MM.1S (cell line): ENCODE measurements around the gene MRPL54.

Experiments
- EZH2 ChIP-seq: fragments of 300-600 bp; sonication (generic); optimal IDR thresholded peaks from 2 replicates; pipeline ENCODE3; 2017; ENCODE audit warnings: low read depth, mild to moderate bottlenecking, antibody characterized with exemption, low read length, mixed read lengths
- EZH2phosphoT487 ChIP-seq: fragments of 300-600 bp; sonication (generic); IDR thresholded peaks from 2 replicates; pipeline ENCODE4 v1.6.1; 2018; ENCODE audit warnings: antibody characterized with exemption, low read length
- TF ChIP-seq, protein P1 (sequence below): fragments of 300-600 bp; sonication (generic); IDR thresholded peaks from 2 replicates; pipeline ENCODE4 v1.5.1; 2016; ENCODE audit warnings: antibody characterized with exemption, low read length, mixed read lengths

DNA sequence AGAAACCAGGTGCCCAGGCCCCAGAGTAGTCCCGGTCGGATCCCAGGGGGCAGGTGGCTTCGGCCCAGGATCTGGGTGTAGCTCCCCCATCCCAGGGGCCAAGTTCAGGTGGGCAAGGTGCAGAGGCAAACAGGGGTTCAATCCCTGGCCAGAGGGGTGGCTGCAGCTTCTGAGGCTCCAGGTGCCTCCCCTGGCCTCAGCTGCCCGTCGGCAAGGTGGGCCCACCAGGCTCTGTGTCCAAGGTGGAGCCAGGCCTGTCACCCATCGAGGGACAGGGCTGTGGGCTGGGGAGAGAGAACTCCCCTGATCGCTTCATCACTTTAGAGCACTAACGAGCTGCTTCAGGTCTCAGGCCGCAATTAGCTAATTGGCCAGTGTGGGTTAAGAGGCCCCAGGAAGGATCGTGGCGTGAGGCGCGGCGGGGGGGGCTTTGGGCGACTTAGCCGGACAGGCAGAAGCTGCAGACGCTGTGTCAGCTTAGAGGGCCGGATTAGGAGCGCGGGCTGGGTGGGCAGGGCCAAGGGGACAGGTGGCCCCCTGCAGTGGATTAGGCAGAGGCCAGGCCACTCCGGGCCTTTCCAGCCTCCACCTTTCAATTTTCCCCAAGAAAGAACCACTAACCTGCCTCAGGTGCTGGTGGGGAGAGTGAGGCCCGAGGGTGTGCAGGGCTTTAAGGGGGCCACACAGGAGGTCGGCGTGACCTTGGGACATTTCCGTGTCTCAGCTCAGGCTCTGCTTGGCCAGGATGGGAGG is 12.3 kb downstream of the MRPL54 start:
- TF ChIP-seq, protein P1, sequence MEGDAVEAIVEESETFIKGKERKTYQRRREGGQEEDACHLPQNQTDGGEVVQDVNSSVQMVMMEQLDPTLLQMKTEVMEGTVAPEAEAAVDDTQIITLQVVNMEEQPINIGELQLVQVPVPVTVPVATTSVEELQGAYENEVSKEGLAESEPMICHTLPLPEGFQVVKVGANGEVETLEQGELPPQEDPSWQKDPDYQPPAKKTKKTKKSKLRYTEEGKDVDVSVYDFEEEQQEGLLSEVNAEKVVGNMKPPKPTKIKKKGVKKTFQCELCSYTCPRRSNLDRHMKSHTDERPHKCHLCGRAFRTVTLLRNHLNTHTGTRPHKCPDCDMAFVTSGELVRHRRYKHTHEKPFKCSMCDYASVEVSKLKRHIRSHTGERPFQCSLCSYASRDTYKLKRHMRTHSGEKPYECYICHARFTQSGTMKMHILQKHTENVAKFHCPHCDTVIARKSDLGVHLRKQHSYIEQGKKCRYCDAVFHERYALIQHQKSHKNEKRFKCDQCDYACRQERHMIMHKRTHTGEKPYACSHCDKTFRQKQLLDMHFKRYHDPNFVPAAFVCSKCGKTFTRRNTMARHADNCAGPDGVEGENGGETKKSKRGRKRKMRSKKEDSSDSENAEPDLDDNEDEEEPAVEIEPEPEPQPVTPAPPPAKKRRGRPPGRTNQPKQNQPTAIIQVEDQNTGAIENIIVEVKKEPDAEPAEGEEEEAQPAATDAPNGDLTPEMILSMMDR: no peak
- TF ChIP-seq EZH2 (no peak), EZH2phosphoT487 (no peak)
